Heart right ventricle (tissue), 12 donors: ENCODE data around the gene G6PD. TPM values are rescaled to one million over a fixed set of nuclear protein-coding genes. Genes with fewer than 3 reads are reported as not detected.

Experiments
- polyA plus RNA-seq, 2 donors: library from polyadenylated mRNA; stranded (reverse); fragments of 200-250 nt; gene quantifications; one replicate each; pipeline ENCODE4 v1.2.3, GENCODE V29; 2013
- total RNA-seq, 10 donors: library from RNA; stranded (reverse); fragmentation: NEBNext Ultra II Directional in 3 of 10; extraction: Animal tissue kit (Norgen Biotek cat#: 25700) in 3 of 10; gene quantifications; one replicate each; pipeline versions ENCODE4 v1.2.1 to v1.2.4, GENCODE V29; 2021 to 2023
- donor health status: ischemic (EF 13 %, LVEDD 7.1; RV severe dilation, severe dysfunction).
- donor health status: healthy with polysubstance abuse.
- donor health status: DM: no; HTN: yes; CAD: no.
- donor health status: DM: no; HTN: no; CAD: no.
- donor health status: ischemic (EF 25% LVEDD 6.9; RV normal size, moderate dysfunction).
- donor health status: ischemic (EF 25% LVEDD 5.7; RV mildly dilated, moderate dysfunction).
- donor health status: healthy.
- donor health status: nonischemic (EF 11% LVEDD 7.7; RV severe dilation, severe dysfunction).
- donor health status: DM: yes; HTN: yes; CAD: no.
- donor health status: PGD.
- donor health status: ischemic (EF 29% LVEDD 5.4; RV normal size, mild dysfunction).
- donor health status: nonischemic (EF 23%, LVEDD 6.1; RV moderate dilation, normal function).

Gene G6PD
- total and polyA plus RNA-seq, 12 donors = 5.0 to 20.9 (median 9.7) TPM

Other genes with a start within 250 kb of the G6PD start
- gene FLNA, start 172.2 kb downstream of the G6PD start, total RNA-seq = 100 to 1,000 TPM; 139 to 288 (median 181) TPM
- gene FLNA, start 172.2 kb downstream of the G6PD start, polyA plus RNA-seq = 100 to 1,000 TPM; 368 to 442 TPM
- 10 to 100 TPM; 47.8 to 74.1 (median 59.6) TPM for gene EMD, start 167.6 kb downstream of the G6PD start, total RNA-seq
- 100 to 1,000 TPM in 1 of 2 donors, 10 to 100 TPM in 1; 54.8 to 170 TPM for gene EMD, start 167.6 kb downstream of the G6PD start, polyA plus RNA-seq
- 1,000 to 10,000 TPM; 1,543 to 2,503 (median 1,867) TPM for gene RPL10, start 148.5 kb downstream of the G6PD start, total RNA-seq
- 1,000 to 10,000 TPM; 2,102 to 7,085 TPM for gene RPL10, start 148.5 kb downstream of the G6PD start, polyA plus RNA-seq
- 10 to 100 TPM; 35.2 to 57.1 (median 46.9) TPM for gene DNASE1L1, start 137.6 kb downstream of the G6PD start, total RNA-seq
- gene DNASE1L1, start 137.6 kb downstream of the G6PD start, polyA plus RNA-seq = 10 to 100 TPM; 27.2 to 55.0 TPM
- 10 to 100 TPM; 28.4 to 42.6 (median 33.7) TPM for gene TAFAZZIN, start 135.3 kb downstream of the G6PD start, total RNA-seq
- 100 to 1,000 TPM in 1 of 2 donors, 10 to 100 TPM in 1; 38.2 to 112 TPM for gene TAFAZZIN, start 135.3 kb downstream of the G6PD start, polyA plus RNA-seq
- gene ATP6AP1, start 118.2 kb downstream of the G6PD start, total RNA-seq = 100 to 1,000 TPM in 3 of 10 donors, 10 to 100 TPM in 7; 69.5 to 113 (median 90.6) TPM
- gene ATP6AP1, start 118.2 kb downstream of the G6PD start, polyA plus RNA-seq = 100 to 1,000 TPM in 1 of 2 donors, 10 to 100 TPM in 1; 26.0 to 103 TPM
- gene GDI1, start 109.7 kb downstream of the G6PD start, total RNA-seq = 100 to 1,000 TPM in 1 of 10 donors, 10 to 100 TPM in 9; 67.5 to 101 (median 77.5) TPM
- 100 to 1,000 TPM; 111 to 117 TPM for gene GDI1, start 109.7 kb downstream of the G6PD start, polyA plus RNA-seq
- 10 to 100 TPM; 25.5 to 59.9 (median 34.7) TPM for gene FAM50A, start 102.7 kb downstream of the G6PD start, total RNA-seq
- 100 to 1,000 TPM; 134 to 167 TPM for gene FAM50A, start 102.7 kb downstream of the G6PD start, polyA plus RNA-seq
- gene PLXNA3, start 88.6 kb downstream of the G6PD start, total RNA-seq = 10 to 100 TPM; 11.6 to 35.3 (median 16.7) TPM
- 10 to 100 TPM in 1 of 2 donors, 1 to 10 TPM in 1; 9.7 to 18.9 TPM for gene PLXNA3, start 88.6 kb downstream of the G6PD start, polyA plus RNA-seq
- 10 to 100 TPM; 13.7 to 21.3 (median 17.7) TPM for gene LAGE3, start 67.6 kb downstream of the G6PD start, total RNA-seq
- 10 to 100 TPM in 1 of 2 donors, 1 to 10 TPM in 1; 7.5 to 38.2 TPM for gene LAGE3, start 67.6 kb downstream of the G6PD start, polyA plus RNA-seq
- 10 to 100 TPM; 45.8 to 69.4 (median 50.4) TPM for gene UBL4A, start 60.2 kb downstream of the G6PD start, total RNA-seq
- 10 to 100 TPM; 33.1 to 48.3 TPM for gene UBL4A, start 60.2 kb downstream of the G6PD start, polyA plus RNA-seq
- gene SLC10A3, start 56.2 kb downstream of the G6PD start, total RNA-seq = 10 to 100 TPM in 7 of 10 donors, 1 to 10 TPM in 3; 8.7 to 19.8 (median 11.7) TPM
- 10 to 100 TPM; 11.9 to 38.1 TPM for gene SLC10A3, start 56.2 kb downstream of the G6PD start, polyA plus RNA-seq
- gene FAM3A, start 30.6 kb downstream of the G6PD start, total RNA-seq = 10 to 100 TPM; 36.5 to 73.9 (median 48.4) TPM
- 10 to 100 TPM; 69.1 to 76.6 TPM for gene FAM3A, start 30.6 kb downstream of the G6PD start, polyA plus RNA-seq
- 10 to 100 TPM; 11.6 to 21.7 (median 15.1) TPM for gene IKBKG, start 774 bp upstream of the G6PD start, total RNA-seq
- 10 to 100 TPM; 14.6 to 27.0 TPM for gene IKBKG, start 774 bp upstream of the G6PD start, polyA plus RNA-seq
- gene CTAG1A, start 38.3 kb upstream of the G6PD start, total RNA-seq = not detected
- gene CTAG1A, start 38.3 kb upstream of the G6PD start, polyA plus RNA-seq = not detected
- gene CTAG1B, start 72.4 kb upstream of the G6PD start, total RNA-seq = not detected
- not detected for gene CTAG1B, start 72.4 kb upstream of the G6PD start, polyA plus RNA-seq
- not detected for gene CTAG2, start 106.7 kb upstream of the G6PD start, total RNA-seq
- gene CTAG2, start 106.7 kb upstream of the G6PD start, polyA plus RNA-seq = not detected
- 10 to 100 TPM; 13.6 to 32.1 (median 22.0) TPM for gene GAB3, start 204.2 kb upstream of the G6PD start, total RNA-seq
- gene GAB3, start 204.2 kb upstream of the G6PD start, polyA plus RNA-seq = 10 to 100 TPM in 1 of 2 donors, 1 to 10 TPM in 1; 5.9 to 25.2 TPM
- gene DKC1, start 216.0 kb upstream of the G6PD start, total RNA-seq = 10 to 100 TPM; 18.8 to 31.9 (median 26.6) TPM
- 10 to 100 TPM; 25.0 to 25.5 TPM for gene DKC1, start 216.0 kb upstream of the G6PD start, polyA plus RNA-seq